KMS-11 (cell line): ENCODE measurements around the gene ATRNL1.

Experiments used
- H2AFZ ChIP-seq: fragments of 200-600 bp; sonication (generic); 2 replicates; pipeline ENCODE4 v1.6.1; 2016; ENCODE audit warnings: antibody characterized with exemption, mixed run types, low read depth
- H3K27ac ChIP-seq: fragments of 200-600 bp; sonication (generic); 2 replicates; pipeline ENCODE4 v1.6.1; 2016; ENCODE audit warnings: mild to moderate bottlenecking, mixed run types
- H3K27me3 ChIP-seq: fragments of 200-600 bp; sonication (generic); 2 replicates; pipeline ENCODE4 v1.6.1; 2017; ENCODE audit warnings: mild to moderate bottlenecking, low read depth, mixed run types, moderate library complexity; ENCODE audit not compliant: insufficient read depth
- H3K36me3 ChIP-seq: fragments of 200-600 bp; sonication (generic); 2 replicates; pipeline ENCODE4 v1.6.1; 2017; ENCODE audit warnings: mild to moderate bottlenecking, mixed run types; ENCODE audit not compliant: insufficient read depth
- H3K4me1 ChIP-seq: fragments of 200-600 bp; sonication (generic); 2 replicates; pipeline ENCODE4 v1.6.1; 2016; ENCODE audit warnings: mild to moderate bottlenecking, low read depth, mixed run types; ENCODE audit not compliant: poor library complexity, severe bottlenecking
- H3K4me2 ChIP-seq: fragments of 200-600 bp; sonication (generic); 2 replicates; pipeline ENCODE4 v1.7.0; 2016; ENCODE audit warnings: mild to moderate bottlenecking, mixed run types
- H3K4me3 ChIP-seq: fragments of 200-600 bp; sonication (generic); IDR thresholded peaks from 2 replicates; pipeline ENCODE4 v1.6.1; 2017; ENCODE audit warnings: low read depth, low read length, mixed read lengths; ENCODE audit not compliant: insufficient read depth
- H3K79me2 ChIP-seq: fragments of 200-600 bp; sonication (generic); 2 replicates; pipeline ENCODE4 v1.6.1; 2016; ENCODE audit warnings: low read depth, mixed run types; ENCODE audit not compliant: insufficient read depth
- H3K9ac ChIP-seq: fragments of 200-600 bp; sonication (generic); 2 replicates; pipeline ENCODE4 v1.6.1; 2016; ENCODE audit warnings: mild to moderate bottlenecking, mixed run types
- H4K20me1 ChIP-seq: fragments of 200-600 bp; sonication (generic); 2 replicates; pipeline ENCODE4 v1.6.1; 2016; ENCODE audit warnings: mild to moderate bottlenecking, mixed run types; ENCODE audit not compliant: insufficient read depth
- TF ChIP-seq, protein P1 (sequence below): fragments of 200-600 bp; sonication (generic); conservative IDR thresholded peaks from 2 replicates; pipeline ENCODE4 v1.6.1; 2017; ENCODE audit warnings: low read depth, mild to moderate bottlenecking, antibody characterized with exemption, low read length, moderate library complexity, mixed read lengths

ATRNL1 gene

DNA sequence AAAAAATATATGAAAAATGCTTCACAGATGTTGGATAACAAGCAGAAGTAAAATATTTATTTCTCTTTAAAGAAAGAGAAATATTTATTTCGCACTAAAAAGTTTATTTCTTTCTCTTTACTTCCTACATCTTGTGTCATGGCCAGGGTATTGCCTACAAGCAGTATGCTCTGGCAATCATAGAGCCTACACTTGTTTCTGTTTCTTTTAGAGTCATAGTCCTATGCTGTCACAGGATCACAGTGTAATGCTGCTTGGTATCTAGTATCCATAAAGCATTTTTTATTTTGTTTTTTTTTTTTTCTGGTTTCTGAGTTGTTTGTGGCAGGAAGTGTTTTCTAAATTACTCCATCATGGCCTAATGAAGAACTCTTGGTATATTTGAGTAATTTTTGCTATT is 116.0 kb downstream of the ATRNL1 start:
- no peaks in the 10 kb centered on the region for H3K36me3 ChIP-seq
- H3K4me3 ChIP-seq, result no peak overlapping the region
- no peak overlapping the region for H3K27ac ChIP-seq
- no peak overlapping the region for H3K4me2 ChIP-seq
- no peaks in the 10 kb centered on the region for H3K27me3 ChIP-seq
- peaks cover 8% of the 10 kb centered on the region for H3K4me1 ChIP-seq
- TF ChIP-seq, protein P1, sequence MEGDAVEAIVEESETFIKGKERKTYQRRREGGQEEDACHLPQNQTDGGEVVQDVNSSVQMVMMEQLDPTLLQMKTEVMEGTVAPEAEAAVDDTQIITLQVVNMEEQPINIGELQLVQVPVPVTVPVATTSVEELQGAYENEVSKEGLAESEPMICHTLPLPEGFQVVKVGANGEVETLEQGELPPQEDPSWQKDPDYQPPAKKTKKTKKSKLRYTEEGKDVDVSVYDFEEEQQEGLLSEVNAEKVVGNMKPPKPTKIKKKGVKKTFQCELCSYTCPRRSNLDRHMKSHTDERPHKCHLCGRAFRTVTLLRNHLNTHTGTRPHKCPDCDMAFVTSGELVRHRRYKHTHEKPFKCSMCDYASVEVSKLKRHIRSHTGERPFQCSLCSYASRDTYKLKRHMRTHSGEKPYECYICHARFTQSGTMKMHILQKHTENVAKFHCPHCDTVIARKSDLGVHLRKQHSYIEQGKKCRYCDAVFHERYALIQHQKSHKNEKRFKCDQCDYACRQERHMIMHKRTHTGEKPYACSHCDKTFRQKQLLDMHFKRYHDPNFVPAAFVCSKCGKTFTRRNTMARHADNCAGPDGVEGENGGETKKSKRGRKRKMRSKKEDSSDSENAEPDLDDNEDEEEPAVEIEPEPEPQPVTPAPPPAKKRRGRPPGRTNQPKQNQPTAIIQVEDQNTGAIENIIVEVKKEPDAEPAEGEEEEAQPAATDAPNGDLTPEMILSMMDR, result no peak
- no peak overlapping the region for H3K9ac ChIP-seq
- H2AFZ ChIP-seq, result no peak overlapping the region
- no peaks in the 10 kb centered on the region for H3K79me2 ChIP-seq
- H4K20me1 ChIP-seq, result no peaks in the 10 kb centered on the region

DNA sequence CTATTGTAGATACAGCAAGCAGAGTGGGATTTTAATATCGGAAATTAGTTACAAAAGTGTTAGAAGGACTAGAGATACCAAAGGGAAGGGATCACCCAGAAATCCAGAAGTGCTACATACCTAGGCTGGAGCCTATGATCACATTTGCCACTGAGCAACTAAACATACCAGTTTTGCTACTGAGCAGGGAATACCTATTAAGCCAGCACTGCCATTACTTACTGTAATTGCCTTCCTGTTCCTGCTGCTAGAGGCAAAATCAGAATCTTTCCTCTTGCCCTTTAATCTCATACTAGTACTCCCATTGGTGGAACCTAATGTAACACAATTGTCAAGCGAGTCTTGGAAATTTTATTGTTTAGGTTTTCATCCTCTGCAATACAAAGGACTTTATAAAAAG is 121.7 kb downstream of the ATRNL1 start:
- H3K9ac ChIP-seq, result no peak overlapping the region
- no peaks in the 10 kb centered on the region for H4K20me1 ChIP-seq
- no peaks in the 10 kb centered on the region for H3K79me2 ChIP-seq
- no peaks in the 10 kb centered on the region for H3K36me3 ChIP-seq
- no peak overlapping the region for H3K4me3 ChIP-seq
- H3K27ac ChIP-seq, result no peak overlapping the region
- no peaks in the 10 kb centered on the region for H3K27me3 ChIP-seq
- TF ChIP-seq, protein P1, result no peak
- H3K4me2 ChIP-seq, result no peak overlapping the region
- no peak overlapping the region for H2AFZ ChIP-seq
- H3K4me1 ChIP-seq, result peaks cover 6% of the 10 kb centered on the region

DNA sequence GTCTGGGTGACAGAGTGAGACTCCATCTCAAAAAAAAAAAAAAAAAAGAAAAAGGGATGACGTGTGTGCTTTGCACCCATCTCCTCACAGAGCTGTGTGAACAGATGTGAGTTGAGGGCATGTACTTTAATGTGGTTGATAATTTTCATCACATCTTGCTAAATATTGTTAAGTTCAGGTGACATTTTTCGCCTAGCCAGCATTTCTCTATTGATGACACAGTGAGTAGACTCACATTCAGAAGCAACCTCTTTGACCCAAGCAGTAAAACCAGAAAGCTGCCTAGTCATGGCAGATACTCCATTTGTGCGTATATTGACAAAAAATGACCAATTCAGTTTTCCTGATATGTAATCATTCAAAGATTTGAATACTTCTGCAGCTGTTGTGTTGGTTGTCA is 126.0 kb downstream of the ATRNL1 start:
- TF ChIP-seq, protein P1, result no peak
- Histone ChIP-seq H3K4me2 (no peak overlapping the region), H3K36me3 (no peaks in the 10 kb centered on the region), H2AFZ (no peak overlapping the region), H3K79me2 (no peaks in the 10 kb centered on the region), H3K27ac (no peak overlapping the region), H3K9ac (no peak overlapping the region), H3K4me3 (no peak overlapping the region), H3K27me3 (no peaks in the 10 kb centered on the region), H4K20me1 (no peaks in the 10 kb centered on the region), H3K4me1 (peaks cover 6% of the 10 kb centered on the region)

DNA sequence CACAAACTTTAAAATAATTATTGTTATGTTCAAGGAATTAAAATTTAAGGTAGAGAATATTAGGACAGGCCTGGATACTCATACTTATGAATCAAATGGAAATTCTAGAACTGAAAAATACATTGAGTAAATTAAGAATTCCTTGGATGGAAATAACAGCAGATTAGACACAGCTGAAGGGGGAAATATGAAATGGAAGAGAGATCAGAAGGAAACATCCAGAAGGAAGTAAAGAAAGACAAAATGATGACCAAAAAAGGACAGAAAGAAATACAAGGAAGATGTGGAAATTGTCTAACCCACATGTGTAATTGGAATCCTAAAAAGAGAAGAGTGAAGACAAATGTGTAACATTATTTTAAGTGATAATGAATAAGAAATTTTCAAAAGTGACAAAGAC is 128.9 kb downstream of the ATRNL1 start:
- Histone ChIP-seq H3K79me2 (no peaks in the 10 kb centered on the region), H3K4me1 (peaks cover 6% of the 10 kb centered on the region), H3K27ac (no peak overlapping the region), H3K27me3 (no peaks in the 10 kb centered on the region), H4K20me1 (no peaks in the 10 kb centered on the region), H3K4me3 (no peak overlapping the region), H3K4me2 (no peak overlapping the region), H3K36me3 (no peaks in the 10 kb centered on the region), H3K9ac (no peak overlapping the region), H2AFZ (no peak overlapping the region)
- TF ChIP-seq, protein P1, result no peak
